Cardiac muscle cell (in vitro differentiated cells and primary cell): Measurements from ENCODE around the gene C17orf107. TPM values are rescaled to one million over a fixed set of nuclear protein-coding genes. Genes with fewer than 3 reads are reported as not detected.

Experiments
- DNase-seq, 2 donors: peaks; one replicate each; pipeline versions ENCODE4 v3.0.0 to v3.0.0-alpha.2; 2010 to 2017; ENCODE audit warnings: low read depth in 1 of 2, low spot score in 1 of 2
- H3K27ac ChIP-seq: fragments of 200-600 bp; sonication (generic); 2 replicates; pipeline ENCODE4 v1.5.1; 2016
- H3K27me3 ChIP-seq: fragments of 200-600 bp; sonication (generic); 2 replicates; pipeline ENCODE4 v1.6.0; 2016; ENCODE audit warnings: control low read depth
- H3K36me3 ChIP-seq: fragments of 200-600 bp; sonication (generic); 2 replicates; pipeline ENCODE4 v1.5.1; 2016; ENCODE audit warnings: control low read depth
- H3K4me1 ChIP-seq: fragments of 200-600 bp; sonication (generic); 2 replicates; pipeline ENCODE4 v1.8.1; 2017; ENCODE audit warnings: low read depth, mild to moderate bottlenecking, mixed run types
- H3K4me3 ChIP-seq: fragments of 200-600 bp; sonication (generic); 2 replicates; pipeline ENCODE4 v1.5.1; 2016; ENCODE audit warnings: mild to moderate bottlenecking
- H3K9me3 ChIP-seq: fragments of 200-600 bp; sonication (generic); 2 replicates; pipeline ENCODE4 v1.5.1; 2017; ENCODE audit warnings: low read depth, mild to moderate bottlenecking, control low read depth
- polyA plus RNA-seq: library from polyadenylated mRNA; unstranded; fragments of >200 nt; fragmentation: Nextera tagmentation; extraction: Ambion mirVana; gene quantifications from 2 replicates; pipeline ENCODE4 v1.2.1, GENCODE V29; 2016
- total RNA-seq: library from RNA; depleted of rRNA; stranded (reverse); fragments of >200 nt; gene quantifications from 2 replicates; pipeline ENCODE4 v1.2.3, GENCODE V29; 2016
- TF ChIP-seq, protein P1 (sequence below): IDR thresholded peaks from 2 replicates; pipeline ENCODE4 v1.5.1; 2012; ENCODE audit warnings: low read depth, mild to moderate bottlenecking, low read length

The C17orf107 gene
- total and polyA plus RNA-seq, 2 experiments from 2014 or later, result 1.3 to 7.4 TPM

GRCh38 chr17:4870855-4871254 is 28.5 kb upstream of the C17orf107 start:
- no peaks in the 10 kb centered on the region for H3K27me3 ChIP-seq
- H3K4me3 ChIP-seq, result no peak overlapping the region
- TF ChIP-seq, protein P1, sequence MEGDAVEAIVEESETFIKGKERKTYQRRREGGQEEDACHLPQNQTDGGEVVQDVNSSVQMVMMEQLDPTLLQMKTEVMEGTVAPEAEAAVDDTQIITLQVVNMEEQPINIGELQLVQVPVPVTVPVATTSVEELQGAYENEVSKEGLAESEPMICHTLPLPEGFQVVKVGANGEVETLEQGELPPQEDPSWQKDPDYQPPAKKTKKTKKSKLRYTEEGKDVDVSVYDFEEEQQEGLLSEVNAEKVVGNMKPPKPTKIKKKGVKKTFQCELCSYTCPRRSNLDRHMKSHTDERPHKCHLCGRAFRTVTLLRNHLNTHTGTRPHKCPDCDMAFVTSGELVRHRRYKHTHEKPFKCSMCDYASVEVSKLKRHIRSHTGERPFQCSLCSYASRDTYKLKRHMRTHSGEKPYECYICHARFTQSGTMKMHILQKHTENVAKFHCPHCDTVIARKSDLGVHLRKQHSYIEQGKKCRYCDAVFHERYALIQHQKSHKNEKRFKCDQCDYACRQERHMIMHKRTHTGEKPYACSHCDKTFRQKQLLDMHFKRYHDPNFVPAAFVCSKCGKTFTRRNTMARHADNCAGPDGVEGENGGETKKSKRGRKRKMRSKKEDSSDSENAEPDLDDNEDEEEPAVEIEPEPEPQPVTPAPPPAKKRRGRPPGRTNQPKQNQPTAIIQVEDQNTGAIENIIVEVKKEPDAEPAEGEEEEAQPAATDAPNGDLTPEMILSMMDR, result no peak
- DNase-seq, result no peak
- H3K9me3 ChIP-seq, result no peaks in the 10 kb centered on the region
- no peaks in the 10 kb centered on the region for H3K36me3 ChIP-seq
- no peaks in the 10 kb centered on the region for H3K4me1 ChIP-seq
- H3K27ac ChIP-seq, result no peak overlapping the region

- Histone ChIP-seq H3K36me3 (no peaks in the 10 kb centered on the region), H3K27me3 (no peaks in the 10 kb centered on the region), H3K4me1 (no peaks in the 10 kb centered on the region), H3K4me3 (no peak overlapping the region), H3K27ac (no peak overlapping the region), H3K9me3 (no peaks in the 10 kb centered on the region)
- DNase-seq, result no peak
- TF ChIP-seq, protein P1, result no peak
Measured at GRCh38 chr17:4872786-4873185, 26.6 kb upstream of the C17orf107 start.

DNA sequence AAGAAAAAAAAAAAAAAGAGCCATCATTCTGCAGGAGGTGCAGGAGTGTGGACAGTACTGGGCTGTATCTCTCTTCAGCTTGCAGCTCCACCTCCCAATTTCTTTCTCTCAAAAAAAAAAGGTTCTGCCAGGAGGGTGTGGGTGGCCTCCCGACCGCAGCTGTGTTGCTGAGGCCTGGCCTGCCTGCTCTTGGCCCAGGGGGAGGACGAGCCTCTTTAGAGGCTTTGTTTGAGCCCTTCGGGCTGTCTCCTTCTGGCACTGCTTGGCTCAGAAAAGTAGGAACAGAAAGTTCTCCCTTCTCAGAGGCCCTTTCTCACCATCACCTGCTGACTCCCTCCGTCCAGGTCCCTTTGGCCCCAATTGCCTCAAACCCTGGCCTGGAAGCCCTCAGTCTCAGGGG is 22.2 kb upstream of the C17orf107 start:
- H3K4me3 ChIP-seq, result no peak overlapping the region
- no peaks in the 10 kb centered on the region for H3K9me3 ChIP-seq
- H3K27ac ChIP-seq, result no peak overlapping the region
- H3K4me1 ChIP-seq, result no peaks in the 10 kb centered on the region
- TF ChIP-seq, protein P1, result no peak
- no peak for DNase-seq
- no peaks in the 10 kb centered on the region for H3K27me3 ChIP-seq
- H3K36me3 ChIP-seq, result no peaks in the 10 kb centered on the region

DNA sequence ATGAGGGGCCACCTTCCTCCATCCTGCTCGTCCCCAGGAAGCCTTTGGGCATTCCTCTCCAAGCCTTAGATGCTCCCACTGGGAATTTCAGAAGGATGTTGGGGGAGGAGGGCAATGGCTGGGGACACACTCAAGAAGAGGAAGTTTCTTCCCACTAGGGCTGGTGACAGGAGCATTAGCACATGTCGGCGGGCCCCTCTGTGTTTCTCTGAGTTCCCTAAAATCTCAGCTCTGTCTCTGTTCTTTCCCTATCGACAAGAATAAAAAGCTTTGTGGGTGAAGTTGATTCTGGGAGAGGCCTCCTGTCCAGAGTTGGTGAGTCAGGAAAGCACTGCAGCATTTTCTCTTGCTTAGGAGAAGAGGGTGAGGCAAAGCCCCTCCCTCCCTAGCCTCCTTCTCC is 19.7 kb upstream of the C17orf107 start:
- Histone ChIP-seq H3K36me3 (peaks cover 2% of the 10 kb centered on the region), H3K9me3 (no peaks in the 10 kb centered on the region), H3K27me3 (no peaks in the 10 kb centered on the region), H3K27ac (no peak overlapping the region), H3K4me1 (no peaks in the 10 kb centered on the region), H3K4me3 (no peak overlapping the region)
- DNase-seq, result no peak
- TF ChIP-seq, protein P1, result no peak

- Histone ChIP-seq H3K27me3 (no peaks in the 10 kb centered on the region), H3K4me3 (no peak overlapping the region), H3K27ac (no peak overlapping the region), H3K4me1 (no peaks in the 10 kb centered on the region), H3K36me3 (peaks cover 10% of the 10 kb centered on the region), H3K9me3 (no peaks in the 10 kb centered on the region)
- no peak for DNase-seq
- TF ChIP-seq, protein P1, result no peak
Measured at GRCh38 chr17:4880857-4881256, 18.5 kb upstream of the C17orf107 start.
